Activated naive CD8-positive, alpha-beta T cell treated with anti-CD3 and anti-CD28 coated beads for 36 hours (primary cell): Measurements from ENCODE around the gene SSH2. TPM values are rescaled to one million over a fixed set of nuclear protein-coding genes. Genes with fewer than 3 reads are reported as not detected.

Experiments
- DNase-seq: peaks from one replicate; pipeline ENCODE4 v3.0.0; 2021
- H3K27ac Mint-ChIP-seq: one replicate; pipeline ENCODE4 v1.8.0; 2022; ENCODE audit warnings: mild to moderate bottlenecking, moderate library complexity, mixed read lengths
- H3K27me3 Mint-ChIP-seq: one replicate; pipeline ENCODE4 v1.8.0; 2022; ENCODE audit warnings: mild to moderate bottlenecking, mixed read lengths
- H3K36me3 Mint-ChIP-seq: one replicate; pipeline ENCODE4 v1.8.0; 2021; ENCODE audit warnings: mild to moderate bottlenecking, mixed read lengths
- H3K4me1 Mint-ChIP-seq: one replicate; pipeline ENCODE4 v1.8.0; 2021; ENCODE audit warnings: mixed read lengths
- H3K4me3 Mint-ChIP-seq: one replicate; pipeline ENCODE4 v1.8.0; 2022; ENCODE audit warnings: mild to moderate bottlenecking, moderate library complexity, mixed read lengths
- H3K9me3 Mint-ChIP-seq: one replicate; pipeline ENCODE4 v1.8.0; 2022; ENCODE audit warnings: mixed read lengths
- total RNA-seq, 2 experiments: library from RNA; stranded (reverse); gene quantifications; one replicate each; pipeline ENCODE4 v1.2.3, GENCODE V29; 2021

The SSH2 gene
- total RNA-seq, 2 experiments from 2014 or later = 26.7 to 26.8 TPM

DNA sequence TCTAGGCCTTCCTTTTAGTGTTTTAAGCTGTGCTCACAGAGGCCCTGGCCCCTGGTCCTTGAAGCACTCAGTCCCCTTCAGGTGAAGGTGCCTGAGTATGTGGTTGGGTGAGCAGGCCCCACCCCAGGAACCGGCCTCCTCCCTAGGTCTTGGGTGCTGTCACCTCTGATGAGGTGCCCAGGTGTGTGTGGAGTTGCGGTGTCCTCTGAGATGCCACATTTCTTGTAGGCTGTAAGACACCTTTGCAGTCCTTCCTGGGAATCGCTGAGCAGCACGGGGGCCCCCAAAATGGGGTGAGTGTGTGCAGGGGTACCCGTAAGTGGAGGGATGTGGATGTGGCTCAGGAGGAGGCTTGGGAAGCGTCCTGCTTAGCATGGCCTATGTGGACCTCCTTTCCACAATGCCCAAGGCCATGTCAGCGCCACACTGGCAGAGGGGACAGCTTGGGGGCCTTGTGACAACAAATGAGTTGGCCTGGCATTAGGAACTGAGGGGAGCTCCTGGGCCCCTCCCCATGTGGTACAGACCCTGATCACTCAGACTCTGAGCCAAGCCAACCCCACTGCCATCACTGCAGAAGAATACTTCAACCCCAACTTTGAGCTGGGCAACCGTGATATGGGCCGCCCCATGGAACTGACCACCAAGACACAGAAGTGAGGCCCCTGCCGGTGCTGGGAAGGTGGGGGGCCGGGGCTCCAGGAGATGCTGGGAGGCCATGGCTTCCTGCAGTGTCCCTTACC is 318.5 kb downstream of the SSH2 start:
- Mint-ChIP-seq H3K36me3 (peaks cover 2% of the 10 kb centered on the region), H3K27ac (no peak overlapping the region), H3K4me3 (no peak overlapping the region), H3K9me3 (no peaks in the 10 kb centered on the region), H3K27me3 (no peaks in the 10 kb centered on the region), H3K4me1 (peaks cover 23% of the 10 kb centered on the region)
- no peak for DNase-seq

DNA sequence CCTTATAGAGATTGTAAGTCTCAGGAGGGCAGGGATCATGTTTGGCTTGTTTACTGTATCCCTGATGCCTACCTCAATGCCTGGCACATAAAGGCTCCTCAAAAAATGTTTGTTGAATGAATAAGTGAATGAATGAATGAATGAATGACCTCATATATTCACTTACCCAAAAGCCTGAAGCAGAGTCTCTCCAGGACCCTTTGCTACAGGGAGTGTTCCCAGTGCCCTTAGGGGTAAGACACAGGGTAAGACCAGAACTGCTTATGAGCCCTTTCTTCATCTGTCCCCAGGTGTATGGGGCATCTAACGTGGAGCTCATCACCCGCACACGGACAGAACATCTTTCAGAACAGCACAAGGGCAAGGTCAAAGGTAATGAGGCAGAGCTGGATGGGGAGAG is 319.6 kb downstream of the SSH2 start:
- DNase-seq = no peak
- Mint-ChIP-seq H3K36me3 (peaks cover 2% of the 10 kb centered on the region), H3K4me3 (no peak overlapping the region), H3K27ac (no peak overlapping the region), H3K9me3 (no peaks in the 10 kb centered on the region), H3K27me3 (no peaks in the 10 kb centered on the region), H3K4me1 (peaks cover 14% of the 10 kb centered on the region)

DNA sequence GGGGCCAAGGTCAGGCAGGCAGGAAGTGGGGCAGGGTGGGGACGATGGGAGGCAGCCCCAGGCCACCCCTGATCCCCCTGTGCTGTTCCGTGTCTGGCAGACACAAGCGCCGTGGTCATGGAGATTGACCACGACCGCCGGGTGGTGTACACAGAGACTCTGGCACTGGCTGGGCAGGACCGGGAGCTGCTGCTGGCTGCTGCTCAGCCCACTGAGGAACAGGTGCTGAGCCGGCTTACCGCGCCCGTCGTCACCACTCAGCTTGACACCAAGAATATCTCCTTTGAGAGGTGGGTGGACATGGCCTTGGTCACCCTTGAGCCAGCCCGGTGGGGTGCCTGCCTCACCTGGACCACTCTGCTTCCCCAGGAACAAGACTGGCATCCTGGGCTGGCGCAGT is 321.0 kb downstream of the SSH2 start:
- Mint-ChIP-seq H3K4me1 (peaks cover 5% of the 10 kb centered on the region), H3K27me3 (no peaks in the 10 kb centered on the region), H3K36me3 (peaks cover 2% of the 10 kb centered on the region), H3K27ac (no peak overlapping the region), H3K9me3 (no peaks in the 10 kb centered on the region), H3K4me3 (no peak overlapping the region)
- no peak for DNase-seq

DNA sequence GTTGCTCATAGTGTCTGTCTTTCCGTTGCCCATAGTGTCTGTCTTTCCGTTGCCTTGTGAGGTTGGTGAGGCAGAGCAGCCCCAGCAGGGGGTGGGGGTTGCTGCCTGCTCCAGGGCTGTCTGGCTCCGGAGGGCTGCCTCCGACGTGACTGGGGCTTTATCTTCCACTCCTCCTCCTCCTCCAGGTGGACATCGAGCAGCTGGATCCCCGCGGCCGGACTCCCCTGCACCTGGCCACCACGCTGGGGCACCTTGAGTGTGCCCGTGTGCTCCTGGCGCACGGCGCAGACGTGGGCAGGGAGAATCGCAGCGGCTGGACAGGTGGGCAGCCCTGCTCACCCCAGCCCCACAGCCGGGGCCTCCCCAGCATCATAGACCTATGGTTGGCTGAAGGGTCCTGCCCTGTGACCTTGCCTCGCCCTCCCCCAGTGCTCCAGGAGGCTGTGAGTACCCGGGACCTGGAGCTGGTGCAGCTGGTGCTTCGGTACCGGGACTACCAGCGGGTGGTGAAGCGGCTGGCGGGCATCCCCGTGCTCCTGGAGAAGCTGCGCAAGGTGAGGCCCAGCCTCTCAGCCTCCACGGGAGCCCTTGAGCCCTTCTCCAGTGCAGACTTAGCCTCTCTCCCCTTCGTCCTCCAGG is 322.4 kb downstream of the SSH2 start:
- no peaks in the 10 kb centered on the region for H3K36me3 Mint-ChIP-seq
- H3K9me3 Mint-ChIP-seq = no peaks in the 10 kb centered on the region
- H3K4me3 Mint-ChIP-seq = no peak overlapping the region
- H3K27me3 Mint-ChIP-seq = no peaks in the 10 kb centered on the region
- DNase-seq = no peak
- peak overlapping the region; percentile 34 for H3K27ac Mint-ChIP-seq
- H3K4me1 Mint-ChIP-seq = peaks cover 2% of the 10 kb centered on the region

DNA sequence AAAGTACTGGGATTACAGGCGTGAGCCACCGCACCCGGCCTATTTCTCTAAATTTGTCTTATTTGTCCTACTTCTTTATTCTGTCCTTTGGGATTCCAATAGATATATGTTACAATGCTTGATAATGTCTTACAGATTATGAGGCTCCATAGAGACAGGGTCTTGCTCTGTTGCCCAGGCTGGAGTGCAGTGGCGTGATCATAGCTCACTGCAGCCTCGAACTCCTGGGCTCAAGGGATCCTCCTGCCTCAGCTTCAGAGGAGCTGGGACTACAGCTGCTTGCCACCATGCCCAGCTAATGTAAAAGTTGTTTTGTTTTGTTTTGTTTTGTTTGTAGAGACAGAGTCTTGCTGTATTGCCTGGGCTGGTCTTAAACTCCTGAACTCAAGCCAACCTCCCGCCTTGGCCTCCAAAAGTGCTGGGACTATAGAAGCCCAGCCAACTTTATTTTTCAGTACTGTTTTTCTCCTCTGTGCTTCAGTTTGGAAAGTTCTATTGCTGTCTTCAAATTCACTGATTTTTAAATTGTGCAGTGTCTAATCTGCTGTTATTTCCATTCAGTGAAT is 326.8 kb downstream of the SSH2 start:
- no peak for DNase-seq
- H3K9me3 Mint-ChIP-seq = no peaks in the 10 kb centered on the region
- H3K27ac Mint-ChIP-seq = no peak overlapping the region
- H3K36me3 Mint-ChIP-seq = no peaks in the 10 kb centered on the region
- H3K4me1 Mint-ChIP-seq = peaks cover 7% of the 10 kb centered on the region
- H3K27me3 Mint-ChIP-seq = no peaks in the 10 kb centered on the region
- no peak overlapping the region for H3K4me3 Mint-ChIP-seq

DNA sequence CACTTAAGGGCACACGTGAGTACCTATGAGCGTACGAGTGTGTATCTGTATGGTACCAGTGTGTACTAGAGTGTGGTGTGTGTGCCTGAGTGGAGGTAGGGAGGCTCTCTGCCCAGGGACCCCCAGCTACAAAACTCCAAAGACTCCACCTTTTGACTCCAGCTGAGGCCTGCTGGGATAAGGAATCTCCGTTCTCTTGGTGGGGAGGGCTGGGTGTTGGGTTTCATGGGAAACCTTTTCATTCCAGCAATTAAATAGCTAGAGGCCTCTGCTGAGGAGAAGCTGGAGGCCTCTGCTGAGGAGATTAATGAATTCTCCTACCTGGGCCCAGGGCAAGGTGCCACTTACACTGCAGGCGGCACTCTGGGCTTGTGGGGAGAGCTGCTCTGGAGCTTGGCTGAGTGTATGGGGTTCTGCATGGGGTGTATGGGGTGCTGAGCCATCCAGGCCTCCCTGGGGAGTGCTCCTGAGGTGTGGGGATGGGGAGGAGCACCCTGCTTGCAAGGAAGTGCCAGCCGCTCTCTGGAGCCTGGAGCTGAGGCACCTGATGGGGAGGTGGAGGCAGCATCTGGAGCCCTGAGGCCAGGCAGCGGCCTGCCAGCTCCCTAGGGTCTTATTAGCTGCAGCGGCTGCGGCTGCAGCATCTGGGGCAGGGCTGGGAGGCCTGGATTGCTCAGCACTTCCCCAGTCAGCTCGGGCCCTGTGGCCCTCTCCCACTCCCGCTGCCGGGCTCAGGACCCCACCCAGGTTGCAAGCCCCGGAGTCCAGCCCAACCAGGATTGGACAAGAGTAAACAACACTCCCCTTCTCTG is 332.5 kb downstream of the SSH2 start:
- H3K27ac Mint-ChIP-seq = no peak overlapping the region
- H3K36me3 Mint-ChIP-seq = no peaks in the 10 kb centered on the region
- no peaks in the 10 kb centered on the region for H3K27me3 Mint-ChIP-seq
- H3K4me1 Mint-ChIP-seq = peaks cover 13% of the 10 kb centered on the region
- no peak overlapping the region for H3K4me3 Mint-ChIP-seq
- no peaks in the 10 kb centered on the region for H3K9me3 Mint-ChIP-seq
- DNase-seq = no peak

DNA sequence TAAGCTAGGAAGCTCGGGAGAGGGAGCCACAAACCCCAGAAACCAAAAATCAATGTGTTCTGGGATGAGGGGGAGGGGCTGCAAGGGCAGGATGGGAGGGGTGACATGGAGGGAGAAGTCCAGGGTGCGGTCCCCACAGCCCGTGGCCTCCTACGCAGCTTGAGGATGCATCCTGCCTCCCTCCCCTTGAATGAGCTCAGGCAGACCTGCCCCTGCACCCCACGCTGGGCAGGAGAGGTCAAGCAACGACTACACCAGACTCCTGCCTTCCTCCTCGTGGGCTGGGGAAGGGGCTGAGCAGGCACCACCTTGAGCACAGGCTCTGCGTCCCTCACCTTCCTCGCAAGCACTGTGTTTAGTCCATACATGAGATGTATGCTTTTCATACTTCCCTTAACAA is 333.2 kb downstream of the SSH2 start:
- H3K9me3 Mint-ChIP-seq = no peaks in the 10 kb centered on the region
- no peak for DNase-seq
- H3K27ac Mint-ChIP-seq = no peak overlapping the region
- no peaks in the 10 kb centered on the region for H3K36me3 Mint-ChIP-seq
- H3K27me3 Mint-ChIP-seq = no peaks in the 10 kb centered on the region
- H3K4me3 Mint-ChIP-seq = no peak overlapping the region
- peaks cover 19% of the 10 kb centered on the region for H3K4me1 Mint-ChIP-seq

DNA sequence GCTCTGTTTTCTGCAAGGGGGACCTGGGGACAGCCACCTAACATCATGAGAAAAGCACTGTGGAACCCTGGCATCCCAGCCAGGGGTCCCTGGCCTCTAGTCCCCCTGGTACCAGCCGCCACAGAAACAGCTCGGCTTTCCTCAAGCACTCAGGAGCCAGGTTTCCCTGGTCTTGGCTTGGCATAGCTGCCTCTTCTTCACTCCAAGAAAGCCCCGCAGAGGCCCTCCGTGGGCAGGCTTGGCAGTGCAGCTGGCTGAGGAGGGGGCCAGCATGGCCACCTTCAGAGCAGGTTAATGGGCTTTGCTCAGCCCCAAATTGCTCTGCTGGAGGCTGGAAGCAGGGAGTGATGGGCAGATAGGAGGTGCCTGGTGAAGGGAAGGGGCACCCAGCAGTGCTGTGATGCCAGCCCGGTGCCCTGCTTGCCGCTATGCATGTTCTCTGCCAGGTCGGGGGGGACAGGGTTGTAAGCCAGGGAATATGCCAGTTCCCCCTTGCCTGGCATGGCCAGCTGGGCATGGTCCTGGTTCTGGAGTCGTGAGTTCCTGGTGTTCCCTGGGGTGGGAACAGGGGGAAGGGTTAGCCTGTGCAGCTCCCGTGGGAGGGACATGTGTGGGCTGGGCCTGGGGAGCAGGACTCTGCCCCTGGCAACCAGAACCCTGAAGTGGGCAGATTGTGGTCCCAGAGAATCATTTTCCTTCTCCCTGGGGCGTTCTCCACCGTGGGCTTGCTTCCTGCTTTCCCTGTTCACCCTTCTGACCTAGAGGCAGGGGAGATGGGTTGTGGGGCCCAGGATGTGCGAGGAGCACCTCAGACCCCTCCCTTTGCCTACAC is 333.9 kb downstream of the SSH2 start:
- H3K4me1 Mint-ChIP-seq = peaks cover 22% of the 10 kb centered on the region
- H3K36me3 Mint-ChIP-seq = no peaks in the 10 kb centered on the region
- DNase-seq = no peak
- H3K27ac Mint-ChIP-seq = no peak overlapping the region
- no peaks in the 10 kb centered on the region for H3K9me3 Mint-ChIP-seq
- no peaks in the 10 kb centered on the region for H3K27me3 Mint-ChIP-seq
- H3K4me3 Mint-ChIP-seq = no peak overlapping the region

DNA sequence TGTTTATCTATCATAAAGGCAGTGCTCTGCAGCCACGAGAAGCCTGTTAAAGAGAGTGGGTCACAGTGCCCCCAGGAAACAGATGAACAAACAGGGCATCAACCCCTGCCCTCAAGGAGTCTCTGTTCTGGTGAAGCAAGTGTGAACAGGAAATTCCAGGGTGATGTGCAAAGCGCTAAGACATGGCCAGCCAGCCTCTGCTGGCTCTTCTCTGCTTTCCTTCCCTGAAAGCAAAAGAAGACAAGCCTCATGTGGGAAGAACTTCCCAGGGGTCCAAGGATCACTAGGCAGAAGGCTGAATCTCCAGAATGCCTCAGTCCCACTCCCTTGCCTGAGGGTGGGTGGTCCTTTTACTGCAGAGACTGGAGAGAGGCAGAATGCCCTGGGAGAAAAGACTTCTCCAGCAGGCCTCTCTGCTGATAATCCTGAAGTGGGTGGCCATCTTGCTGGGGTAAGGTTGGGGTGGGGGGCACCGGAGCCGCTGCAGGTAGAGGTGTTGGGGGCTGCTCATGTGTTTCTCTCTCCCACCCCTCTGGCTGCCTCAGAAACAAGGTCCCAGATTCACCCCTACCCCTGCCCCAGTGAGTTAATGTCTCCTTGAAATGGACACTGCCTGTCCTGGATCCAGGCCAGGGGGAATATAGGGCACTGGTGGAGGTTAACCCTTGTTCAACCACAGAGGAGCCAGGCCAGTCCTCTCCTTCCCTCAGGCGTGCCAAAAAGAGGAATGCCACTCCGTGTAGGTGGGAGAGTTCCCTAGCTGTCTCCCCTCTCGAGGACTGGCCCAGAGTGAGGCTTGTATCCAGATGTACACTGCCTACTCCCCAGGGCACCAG is 334.7 kb downstream of the SSH2 start:
- Mint-ChIP-seq H3K27ac (no peak overlapping the region), H3K27me3 (no peaks in the 10 kb centered on the region), H3K9me3 (no peaks in the 10 kb centered on the region), H3K4me1 (peaks cover 26% of the 10 kb centered on the region), H3K36me3 (no peaks in the 10 kb centered on the region), H3K4me3 (no peak overlapping the region)
- DNase-seq = no peak

DNA sequence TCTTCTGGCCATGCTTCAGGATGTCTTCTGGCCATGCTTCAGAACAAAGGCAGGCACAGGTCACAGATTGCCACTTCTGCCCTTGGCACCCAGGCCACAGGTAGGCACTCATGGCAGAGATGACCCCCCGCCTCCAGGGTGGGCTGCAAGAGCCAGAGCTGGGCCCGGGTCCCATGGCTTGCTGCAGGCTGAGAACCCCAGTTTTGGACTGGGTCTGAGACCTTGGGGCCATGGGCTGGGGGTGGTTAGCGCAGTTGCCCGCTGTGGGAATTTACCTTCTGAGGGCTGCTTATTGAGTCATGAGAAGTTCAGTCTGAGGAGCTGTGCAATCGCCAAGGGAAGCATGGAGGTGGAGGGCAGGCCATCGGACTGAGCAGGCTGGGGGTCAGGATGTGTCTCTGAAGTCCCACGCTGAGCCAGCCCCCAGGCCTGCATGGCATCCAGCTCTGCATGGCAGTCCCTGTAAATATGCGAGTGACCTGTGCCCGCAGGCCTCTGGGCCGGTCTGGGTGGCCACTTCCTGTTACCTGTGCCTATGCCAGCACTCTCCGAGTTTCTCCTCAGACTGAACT is 335.4 kb downstream of the SSH2 start:
- no peaks in the 10 kb centered on the region for H3K27me3 Mint-ChIP-seq
- H3K27ac Mint-ChIP-seq = no peak overlapping the region
- no peaks in the 10 kb centered on the region for H3K36me3 Mint-ChIP-seq
- H3K9me3 Mint-ChIP-seq = no peaks in the 10 kb centered on the region
- peak overlapping the region; percentile 82 for H3K4me3 Mint-ChIP-seq
- no peak for DNase-seq
- H3K4me1 Mint-ChIP-seq = peaks cover 31% of the 10 kb centered on the region

DNA sequence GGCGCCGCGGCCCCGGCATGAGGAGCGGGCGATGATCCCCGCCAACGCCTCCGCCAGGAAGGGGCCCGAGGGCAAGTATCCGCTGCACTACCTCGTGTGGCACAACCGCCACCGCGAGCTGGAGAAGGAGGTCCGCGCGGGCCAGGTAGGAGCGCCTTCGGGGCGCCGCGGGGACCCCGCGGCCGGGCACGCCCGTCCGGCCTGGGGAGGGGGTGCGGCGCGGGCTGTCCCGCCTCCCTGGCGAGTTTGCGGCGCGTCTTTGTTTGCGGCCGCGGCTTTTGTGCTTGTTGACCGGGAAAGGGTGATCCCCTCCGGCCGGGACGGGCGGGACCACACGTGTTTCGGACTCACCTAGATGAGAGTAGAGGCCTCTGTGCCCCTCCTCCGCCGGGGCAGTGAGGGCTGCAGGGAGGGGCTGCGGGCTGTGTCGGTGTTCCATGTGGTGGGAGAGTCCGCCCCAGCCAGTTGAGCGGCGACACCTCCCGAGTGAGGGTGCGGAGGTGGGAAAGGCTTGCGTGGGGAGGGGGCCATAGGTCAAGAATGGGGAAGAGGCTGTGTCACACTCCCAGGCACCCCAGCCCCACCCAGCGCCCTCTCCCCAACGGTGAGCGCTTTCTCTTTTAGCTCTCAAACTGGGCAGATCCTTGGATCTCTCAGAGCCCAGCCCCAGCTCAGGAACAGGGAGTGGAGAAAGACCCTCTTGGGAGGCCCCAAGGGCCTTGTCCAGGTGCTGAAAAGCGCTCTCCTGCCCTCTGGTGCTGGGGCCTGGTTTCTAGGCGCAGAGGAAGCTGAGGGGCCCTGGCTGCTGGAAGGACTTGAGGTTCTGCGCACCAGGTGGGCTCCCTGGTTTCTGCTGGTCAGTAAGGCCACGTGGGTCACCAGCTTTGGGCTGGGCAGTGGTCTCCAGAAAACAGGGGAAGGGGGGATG is 336.2 kb downstream of the SSH2 start:
- H3K36me3 Mint-ChIP-seq = no peaks in the 10 kb centered on the region
- peak overlapping the region; percentile 45 for H3K27ac Mint-ChIP-seq
- no peaks in the 10 kb centered on the region for H3K27me3 Mint-ChIP-seq
- peak overlapping the region; percentile 82 for H3K4me3 Mint-ChIP-seq
- peaks cover 31% of the 10 kb centered on the region for H3K4me1 Mint-ChIP-seq
- peak; percentile 43 for DNase-seq
- H3K9me3 Mint-ChIP-seq = no peaks in the 10 kb centered on the region

DNA sequence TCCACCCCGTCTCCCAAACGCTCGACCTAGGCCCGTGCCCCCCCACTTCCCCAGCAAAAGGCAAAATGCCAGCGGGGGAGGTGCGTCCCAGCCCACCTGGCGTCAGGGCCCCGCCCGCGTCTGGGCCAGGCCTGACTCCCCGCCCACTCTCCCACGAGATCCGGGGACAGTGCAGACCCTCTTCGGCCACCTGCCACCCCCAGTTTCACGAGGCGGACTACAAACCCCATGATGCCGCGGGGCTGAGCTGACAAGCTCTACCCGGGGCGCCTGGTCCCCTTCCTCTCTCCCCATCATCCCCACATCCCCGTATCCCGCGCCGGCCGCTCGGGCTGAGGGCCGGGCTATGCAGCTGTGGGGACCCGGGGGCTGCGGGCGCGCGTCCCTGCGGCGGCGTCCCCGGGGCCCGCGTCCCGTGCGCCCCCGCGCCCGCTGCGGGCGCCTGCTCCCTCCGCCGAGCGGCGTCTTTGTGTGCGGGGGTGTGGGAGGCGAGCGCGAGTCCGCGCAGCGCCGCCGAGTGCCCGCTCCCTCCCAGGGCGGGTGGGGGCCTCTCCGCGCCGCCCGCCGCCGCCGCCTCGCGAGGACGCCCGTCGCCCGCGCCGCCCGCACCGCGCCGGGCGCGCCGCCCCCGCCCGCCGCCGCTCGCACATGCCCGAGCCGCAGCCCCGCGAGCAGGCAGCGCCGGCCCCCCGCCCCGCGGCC is 337.0 kb downstream of the SSH2 start, which contains the start of gene ANKRD13B:
Gene ANKRD13B, plus strand, starts transcription at position 283 of the 702 bp plus-strand sequence. CDS start 490 bp downstream, outside the sequence.
- H3K36me3 Mint-ChIP-seq = peaks cover 3% of the 10 kb centered on the region
- H3K4me3 Mint-ChIP-seq = peak within 1 kb of the TSS; percentile 88
- peak; percentile 60 for DNase-seq
- H3K9me3 Mint-ChIP-seq = no peaks in the 10 kb centered on the region
- H3K27ac Mint-ChIP-seq = no peak within 1 kb of the TSS
- no peaks in the 10 kb centered on the region for H3K27me3 Mint-ChIP-seq
- H3K4me1 Mint-ChIP-seq = peaks cover 34% of the 10 kb centered on the region
